ACHN (cell line): Measurements from ENCODE around the gene OR9A4.

ENCODE experiments used
- DNase-seq: peaks from one replicate; pipeline ENCODE4 v3.0.0-alpha.2; 2015
- in situ Hi-C: cut with HindIII; loops from 2 replicates; pipeline ENCODE4 v1.10.0; 2017; ENCODE audit warnings: low sequenced_read_pairs, low pct_ligation_motif_present, low pct_unique_long_range_greater_than_20kb

Gene OR9A4

GRCh38 chr7:141943846-141944245 is 27.6 kb downstream of the OR9A4 start:
- in situ Hi-C loops: no loop called here
- no peak for DNase-seq

GRCh38 chr7:141944811-141945210 is 28.6 kb downstream of the OR9A4 start:
- no peak for DNase-seq
- in situ Hi-C loops: no loop called here

GRCh38 chr7:141945356-141945755 is 29.2 kb downstream of the OR9A4 start:
- DNase-seq: no peak
- in situ Hi-C loops: no loop called here

GRCh38 chr7:141946796-141947195 is 30.6 kb downstream of the OR9A4 start, which contains the start of gene CLEC5A:
TSS of gene CLEC5A (minus strand) at chr7:141946974. CDS start at chr7:141946292, 682 bp downstream.
- in situ Hi-C loops: no loop called here
- no peak for DNase-seq

GRCh38 chr7:141949021-141949420 is 32.8 kb downstream of the OR9A4 start:
- DNase-seq: no peak
- in situ Hi-C loops: no loop called here

- in situ Hi-C loops: no loop called here
- DNase-seq: no peak
These were observed 33.3 kb downstream of the OR9A4 start for GRCh38 chr7:141949451-141949850.

GRCh38 chr7:141949911-141950310 is 33.7 kb downstream of the OR9A4 start:
- in situ Hi-C loops: no loop called here
- no peak for DNase-seq

GRCh38 chr7:141950806-141951205 is 34.6 kb downstream of the OR9A4 start:
- in situ Hi-C loops: no loop called here
- no peak for DNase-seq

GRCh38 chr7:141952461-141952860 is 36.3 kb downstream of the OR9A4 start:
- in situ Hi-C loops: no loop called here
- DNase-seq: no peak

GRCh38 chr7:141954334-141954733 is 38.1 kb downstream of the OR9A4 start:
- in situ Hi-C loops: no loop called here
- DNase-seq: no peak

- in situ Hi-C loops: no loop called here
- no peak for DNase-seq
These were observed 39.9 kb downstream of the OR9A4 start for GRCh38 chr7:141956084-141956483.

- in situ Hi-C loops: no loop called here
- DNase-seq: no peak
These were observed 44.7 kb downstream of the OR9A4 start for GRCh38 chr7:141960687-141961422.
